Endothelial cell of umbilical vein (primary cell): ENCODE measurements around the gene CUEDC1. TPM values are rescaled to one million over a fixed set of nuclear protein-coding genes. Genes with fewer than 3 reads are reported as not detected.

ENCODE experiments used
- BruUV-seq: library from RNA; stranded (reverse); fragments of 400-500 nt; replicated peaks from 2 replicates; lab custom pipeline; 2021; lab: Mats Ljungman, UMichigan
- CTCF ChIA-PET: fragments of 300-600, 350-600 bp; sonication (Branson Sonifier 250); formaldehyde crosslinking; loops from one replicate; lab custom pipeline; 2021; ENCODE audit warnings: antibody characterized with exemption, inconsistent platforms; lab: Charles Lee
- POLR2A ChIA-PET: fragments of 300-600, 350-600 bp; sonication (Branson Sonifier 250); formaldehyde crosslinking; loops from one replicate; lab custom pipeline; 2021; ENCODE audit warnings: antibody characterized with exemption, inconsistent platforms; lab: Charles Lee
- DNase-seq: peaks from one replicate; pipeline ENCODE4 v3.0.0-alpha.2; 2011; ENCODE audit warnings: low read depth, low spot score
- FAIRE-seq: peaks from 2 replicates; lab custom pipeline; 2011; peaks lifted over from hg19 to GRCh38; lab: Jason Lieb, UNC
- H2AFZ ChIP-seq: 2 replicates; pipeline ENCODE4 v1.6.0; 2012; ENCODE audit warnings: low read depth, low read length, control low read depth, inconsistent platforms
- H3K27ac ChIP-seq: 2 replicates; pipeline ENCODE4 v1.5.1; 2011; ENCODE audit warnings: low read depth, mild to moderate bottlenecking, control low read depth, low read length, moderate library complexity; ENCODE audit not compliant: insufficient read depth
- H3K27me3 ChIP-seq, 2 experiments: 2 replicates each; pipeline versions ENCODE4 v1.6.0 to v1.6.1; 2011; ENCODE audit warnings: low read length in 2 of 2, mixed read lengths in 1 of 2; ENCODE audit not compliant: control insufficient read depth in 2 of 2, insufficient read depth in 2 of 2
- H3K36me3 ChIP-seq, 2 experiments: 2 replicates in 1 of 2; 3 replicates in 1 of 2; pipeline ENCODE4 v1.5.1; 2011; ENCODE audit warnings: low read length in 2 of 2, mild to moderate bottlenecking in 1 of 2, moderate library complexity in 1 of 2; ENCODE audit not compliant: control insufficient read depth in 2 of 2, insufficient read depth in 2 of 2; ENCODE audit errors: extremely low read depth in 1 of 2
- H3K4me1 ChIP-seq: 3 replicates; pipeline ENCODE4 v1.5.1; 2011; ENCODE audit warnings: mild to moderate bottlenecking, low read length; ENCODE audit not compliant: control insufficient read depth, insufficient read depth; ENCODE audit errors: extremely low read depth
- H3K4me2 ChIP-seq: 2 replicates; pipeline ENCODE4 v1.6.1; 2011; ENCODE audit warnings: low read length, control low read depth, mixed read lengths; ENCODE audit not compliant: insufficient read depth
- H3K4me3 ChIP-seq, 3 experiments: fragments of 200-600 bp in 1 of 3; sonication (generic), shearing (Covaris generic) in 1 of 3; replicated peaks in 1 of 3; 2 replicates each; pipeline ENCODE4 v1.5.1; 2011 to 2016; ENCODE audit warnings: control low read depth in 3 of 3, low read length in 3 of 3, mild to moderate bottlenecking in 2 of 3, inconsistent platforms in 1 of 3, low read depth in 1 of 3, moderate library complexity in 1 of 3; ENCODE audit not compliant: insufficient read depth in 1 of 3
- H3K79me2 ChIP-seq: 2 replicates; pipeline ENCODE4 v1.6.0; 2012; ENCODE audit warnings: low read length, inconsistent platforms; ENCODE audit not compliant: control insufficient read depth, insufficient read depth
- H3K9ac ChIP-seq: replicated peaks from 2 replicates; pipeline ENCODE3; 2011; ENCODE audit warnings: low read length, control low read depth; ENCODE audit not compliant: insufficient read depth; ENCODE audit errors: extremely low read depth
- H3K9me1 ChIP-seq: replicated peaks from 3 replicates; pipeline ENCODE4 v1.6.0; 2011; ENCODE audit warnings: mild to moderate bottlenecking, low read length; ENCODE audit not compliant: control insufficient read depth, insufficient read depth; ENCODE audit errors: extremely low read depth
- H3K9me3 ChIP-seq: replicated peaks from 2 replicates; pipeline ENCODE4 v1.5.1; 2012; ENCODE audit warnings: low read length, inconsistent platforms; ENCODE audit not compliant: control insufficient read depth, insufficient read depth
- H4K20me1 ChIP-seq: replicated peaks from 2 replicates; pipeline ENCODE3; 2011; ENCODE audit warnings: mild to moderate bottlenecking, low read length; ENCODE audit not compliant: control insufficient read depth, insufficient read depth; ENCODE audit errors: extremely low read depth
- CTCF ChIP-seq, 2 donors: IDR thresholded peaks; 1 replicate in 1 of 2; 2 replicates in 1 of 2; pipeline ENCODE4 v1.5.1; 2011; ENCODE audit warnings: low read length in 2 of 2, mild to moderate bottlenecking in 2 of 2, moderate library complexity in 2 of 2, control low read depth in 1 of 2, inconsistent platforms in 1 of 2, low read depth in 1 of 2; ENCODE audit not compliant: insufficient read depth in 1 of 2; ENCODE audit errors: extremely low read depth in 1 of 2
- EZH2 ChIP-seq: IDR thresholded peaks from 2 replicates; pipeline ENCODE4 v1.6.1; 2012; ENCODE audit warnings: borderline replicate concordance, low read depth, mild to moderate bottlenecking, moderate library complexity, low read length, inconsistent platforms; ENCODE audit not compliant: severe bottlenecking
- FOS ChIP-seq: IDR thresholded peaks from 2 replicates; pipeline ENCODE4 v1.6.1; 2011; ENCODE audit warnings: mild to moderate bottlenecking, low read length, moderate library complexity, borderline replicate concordance; ENCODE audit not compliant: insufficient read depth
- GATA2 ChIP-seq: IDR thresholded peaks from 2 replicates; pipeline ENCODE4 v1.7.0; 2011; ENCODE audit warnings: low read depth, mild to moderate bottlenecking, moderate library complexity, mixed read lengths, low read length; ENCODE audit not compliant: insufficient read length, insufficient read depth
- JUN ChIP-seq: IDR thresholded peaks from 2 replicates; pipeline ENCODE4 v1.6.1; 2011; ENCODE audit warnings: borderline replicate concordance, low read depth; ENCODE audit not compliant: insufficient read length, insufficient read depth
- MAX ChIP-seq: IDR thresholded peaks from 2 replicates; pipeline ENCODE4 v1.6.1; 2011; ENCODE audit not compliant: insufficient read depth, insufficient read length
- MYC ChIP-seq: IDR thresholded peaks from one replicate; pipeline ENCODE4 v1.6.1; 2011; ENCODE audit warnings: mild to moderate bottlenecking, low read depth, low read length
- POLR2A ChIP-seq: IDR thresholded peaks from 2 replicates; pipeline ENCODE4 v1.6.1; 2012; ENCODE audit warnings: low read depth, mild to moderate bottlenecking, control low read depth, low read length
- POLR2AphosphoS5 ChIP-seq: IDR thresholded peaks from 2 replicates; pipeline ENCODE4 v1.6.1; 2012; ENCODE audit warnings: low read depth, mild to moderate bottlenecking, control low read depth, low read length, moderate library complexity; ENCODE audit not compliant: insufficient read depth
- dilution Hi-C: fragments of 300-500 bp; cut with MboI; formaldehyde crosslinking; loops from one replicate; pipeline ENCODE4 v1.15.0; 2019; ENCODE audit warnings: low sequenced_read_pairs; ENCODE audit not compliant: extremely low pct_ligation_motif_present
- intact Hi-C: fragments of 100-400 bp; cut with micrococcal nuclease; formaldehyde crosslinking; loops from one replicate; pipeline ENCODE4 v1.10.0; 2022
- polyA plus RNA-seq, 4 experiments: library from polyadenylated mRNA; depleted of rRNA in 3 of 4; stranded (reverse) in 3 of 4; unstranded in 1 of 4; fragments of >200 nt; gene quantifications; 2 replicates each; pipeline versions ENCODE4 v1.2.1 to v1.2.3, GENCODE V29; 2011 to 2012; ENCODE audit warnings: missing spikeins in 1 of 4
- total RNA-seq: library from RNA; stranded (reverse); gene quantifications from 2 replicates; pipeline ENCODE4 v1.2.3, GENCODE V29; 2021

Gene CUEDC1
- total and polyA plus RNA-seq, 2 donors (not counting 3 experiments of a cell fraction or from before 2014, with no cell fraction given): 15.8 to 27.7 TPM

GRCh38 chr17:57999010-57999495, 43.8 kb upstream of the CUEDC1 start:
- H3K9me1 ChIP-seq: no peaks in the 10 kb centered on the region
- no peak overlapping the region for H3K27ac ChIP-seq
- no peak overlapping the region for H3K9ac ChIP-seq
- H2AFZ ChIP-seq: no peak overlapping the region
- peaks cover 3% of the 10 kb centered on the region for H4K20me1 ChIP-seq
- peaks cover 14 to 22% of the 10 kb centered on the region in 2 experiments for H3K36me3 ChIP-seq
- no peak for DNase-seq
- CTCF ChIA-PET: interaction anchor here (0.6 to 15.8 kb wide), 49 partner anchors 9 to 868 kb away, joined by 3 to 584 read pairs (median 6); partner anchors contain the start of genes CUEDC1, DYNLL2, MRPS23 and VEZF1
- BruUV-seq: no TSS peak
- H3K79me2 ChIP-seq: peaks cover 29% of the 10 kb centered on the region
- H3K4me3 ChIP-seq: no peak overlapping the region
- no peaks in the 10 kb centered on the region for H3K27me3 ChIP-seq
- peaks cover 25% of the 10 kb centered on the region for H3K4me1 ChIP-seq
- no peaks in the 10 kb centered on the region for H3K9me3 ChIP-seq
- H3K4me2 ChIP-seq: no peak overlapping the region
- FAIRE-seq: no peak
- dilution Hi-C loops (loop anchor here (25.0 kb wide), 1 partner anchor 137 kb away; the partner anchor contains the start of gene MRPS23), intact Hi-C loops (loop anchor here (1.0 to 5.0 kb wide), 4 partner anchors 114 to 742 kb away; partner anchors contain the start of gene MSI2)
- POLR2A ChIA-PET: interaction anchor here (1.1 to 1.4 kb wide), 3 partner anchors 85 to 141 kb away, joined by 3 to 8 read pairs (median 4); partner anchors contain the start of gene DYNLL2
- no peak for TF ChIP-seq MAX
- no peak for TF ChIP-seq FOS
- no peak for TF ChIP-seq POLR2A
- no peak for TF ChIP-seq MYC
- no peak for TF ChIP-seq JUN
- no peak for TF ChIP-seq POLR2AphosphoS5
- no peak for TF ChIP-seq CTCF (IDR thresholded peaks at IDR 0.05; ENCODE audit: extremely low read depth in 1 of 2, insufficient read depth in 1 of 2, low read depth in 1 of 2, low read length in 2 of 2)
- TF ChIP-seq GATA2: no peak
- no peak for TF ChIP-seq EZH2
